ENCODE results near the gene MKRN2OS.

MKRN2OS gene

GRCh38 chr3:12516873-12517272 is 28.4 kb downstream of the MKRN2OS start:
- Histone ChIP-seq H3K9me3 (ENCODE audit: insufficient read depth, low read depth, low read length) (no peaks in the 10 kb centered on the region), H3K4me2 (ENCODE audit: low read depth, low read length, poor library complexity, severe bottlenecking) (no peak overlapping the region), H3K36me3 (ENCODE audit: insufficient read depth, low read length) (no peaks in the 10 kb centered on the region), H3K9me2 (replicated peaks; ENCODE audit: low read depth, low read length) (no peaks in the 10 kb centered on the region), H3K27me3 (ENCODE audit: insufficient read depth, low read length, poor library complexity, severe bottlenecking) (no peaks in the 10 kb centered on the region), H3K79me2 (ENCODE audit: insufficient read depth, low read length) (no peaks in the 10 kb centered on the region), H3F3A (ENCODE audit: low read depth) (no peaks in the 10 kb centered on the region), H2AFZ (ENCODE audit: low read length) (no peak overlapping the region), H3K4me1 (ENCODE audit: insufficient read depth, low read length, poor library complexity, severe bottlenecking) (no peaks in the 10 kb centered on the region), H4K20me1 (ENCODE audit: insufficient read depth, low read length, poor library complexity, severe bottlenecking) (no peaks in the 10 kb centered on the region), H3K9ac (ENCODE audit: low read depth, low read length, poor library complexity, severe bottlenecking) (no peak overlapping the region), H3K4me3 (ENCODE audit: low read length, poor library complexity, severe bottlenecking) (no peak overlapping the region)
- TF ChIP-seq EZH2phosphoT487 (IDR thresholded peaks at IDR 0.05; ENCODE audit: borderline replicate concordance), result no peak
- no peak for TF ChIP-seq CTCF (conservative IDR thresholded peaks at IDR 0.05; ENCODE audit: low read length)

- H3K4me1 ChIP-seq (ENCODE audit: insufficient read depth, low read length, poor library complexity, severe bottlenecking), result no peaks in the 10 kb centered on the region
- H3K4me3 ChIP-seq (ENCODE audit: low read length, poor library complexity, severe bottlenecking), result no peak overlapping the region
- no peak overlapping the region for H2AFZ ChIP-seq (ENCODE audit: low read length)
- H3F3A ChIP-seq (ENCODE audit: low read depth), result no peaks in the 10 kb centered on the region
- H3K36me3 ChIP-seq (ENCODE audit: insufficient read depth, low read length), result no peaks in the 10 kb centered on the region
- H3K79me2 ChIP-seq (ENCODE audit: insufficient read depth, low read length), result no peaks in the 10 kb centered on the region
- no peaks in the 10 kb centered on the region for H3K9me3 ChIP-seq (ENCODE audit: insufficient read depth, low read depth, low read length)
- no peak overlapping the region for H3K4me2 ChIP-seq (ENCODE audit: low read depth, low read length, poor library complexity, severe bottlenecking)
- TF ChIP-seq CTCF (conservative IDR thresholded peaks at IDR 0.05; ENCODE audit: low read length) (no peak), EZH2phosphoT487 (IDR thresholded peaks at IDR 0.05; ENCODE audit: borderline replicate concordance) (no peak)
- no peaks in the 10 kb centered on the region for H4K20me1 ChIP-seq (ENCODE audit: insufficient read depth, low read length, poor library complexity, severe bottlenecking)
- H3K9ac ChIP-seq (ENCODE audit: low read depth, low read length, poor library complexity, severe bottlenecking), result no peak overlapping the region
- no peaks in the 10 kb centered on the region for H3K9me2 ChIP-seq (replicated peaks; ENCODE audit: low read depth, low read length)
- H3K27me3 ChIP-seq (ENCODE audit: insufficient read depth, low read length, poor library complexity, severe bottlenecking), result no peaks in the 10 kb centered on the region
Measured at GRCh38 chr3:12515631-12516030, 29.7 kb downstream of the MKRN2OS start.

- no peak for TF ChIP-seq CTCF (conservative IDR thresholded peaks at IDR 0.05; ENCODE audit: low read length)
- no peak for TF ChIP-seq EZH2phosphoT487 (IDR thresholded peaks at IDR 0.05; ENCODE audit: borderline replicate concordance)
- Histone ChIP-seq H3K4me3 (ENCODE audit: low read length, poor library complexity, severe bottlenecking) (no peak overlapping the region), H2AFZ (ENCODE audit: low read length) (no peak overlapping the region), H3K4me1 (ENCODE audit: insufficient read depth, low read length, poor library complexity, severe bottlenecking) (no peaks in the 10 kb centered on the region), H3K79me2 (ENCODE audit: insufficient read depth, low read length) (no peaks in the 10 kb centered on the region), H3K27me3 (ENCODE audit: insufficient read depth, low read length, poor library complexity, severe bottlenecking) (no peaks in the 10 kb centered on the region), H3K36me3 (ENCODE audit: insufficient read depth, low read length) (no peaks in the 10 kb centered on the region), H4K20me1 (ENCODE audit: insufficient read depth, low read length, poor library complexity, severe bottlenecking) (no peaks in the 10 kb centered on the region), H3F3A (ENCODE audit: low read depth) (no peaks in the 10 kb centered on the region), H3K9me3 (ENCODE audit: insufficient read depth, low read depth, low read length) (no peaks in the 10 kb centered on the region), H3K4me2 (ENCODE audit: low read depth, low read length, poor library complexity, severe bottlenecking) (no peak overlapping the region), H3K9ac (ENCODE audit: low read depth, low read length, poor library complexity, severe bottlenecking) (no peak overlapping the region), H3K9me2 (replicated peaks; ENCODE audit: low read depth, low read length) (no peaks in the 10 kb centered on the region)
Measured at GRCh38 chr3:12513694-12514446, 31.4 kb downstream of the MKRN2OS start.
